ENCODE results near the gene TRPC4. TPM values are rescaled to one million over a fixed set of nuclear protein-coding genes. Genes with fewer than 3 reads are reported as not detected.

The TRPC4 gene
- 0.08 to 0.18 TPM (median 0.09 TPM) in 3 of 5 replicates, not detected in the others for total RNA-seq (2022; extraction: Qiagen RNA extraction; ENCODE audit: low read depth)

GRCh38 chr13:37869756-37870488 is at the start of gene TRPC4:
TRPC4 (minus strand) TSS chr13:37869772; CDS start chr13:37783333, 86,439 bp downstream.

GRCh38 chr13:37598597-37598996 is 271.0 kb downstream of the TRPC4 start, which contains the start of gene POSTN:
POSTN (minus strand) TSS chr13:37598768; CDS start chr13:37598726, 42 bp downstream.

Data from A549 treated with CpdA at 1 μM for 4 hours (cell line).